ENCODE results near the gene GLCE.
"Not testable (repeated sequence)": the region's sequence is repeated elsewhere in the genome, so short reads cannot be mapped to it uniquely, and the experiment has no call there.

Gene GLCE

GRCh38 chr15:69288531-69289341, 128.3 kb downstream of the GLCE start:
- H3K4me3 ChIP-seq (ENCODE audit: low read depth, low read length): no peak overlapping the region
- no peak for TF ChIP-seq CTCF (IDR thresholded peaks at IDR 0.05; ENCODE audit: borderline replicate concordance, insufficient read depth, low read depth, low read length)

DNA sequence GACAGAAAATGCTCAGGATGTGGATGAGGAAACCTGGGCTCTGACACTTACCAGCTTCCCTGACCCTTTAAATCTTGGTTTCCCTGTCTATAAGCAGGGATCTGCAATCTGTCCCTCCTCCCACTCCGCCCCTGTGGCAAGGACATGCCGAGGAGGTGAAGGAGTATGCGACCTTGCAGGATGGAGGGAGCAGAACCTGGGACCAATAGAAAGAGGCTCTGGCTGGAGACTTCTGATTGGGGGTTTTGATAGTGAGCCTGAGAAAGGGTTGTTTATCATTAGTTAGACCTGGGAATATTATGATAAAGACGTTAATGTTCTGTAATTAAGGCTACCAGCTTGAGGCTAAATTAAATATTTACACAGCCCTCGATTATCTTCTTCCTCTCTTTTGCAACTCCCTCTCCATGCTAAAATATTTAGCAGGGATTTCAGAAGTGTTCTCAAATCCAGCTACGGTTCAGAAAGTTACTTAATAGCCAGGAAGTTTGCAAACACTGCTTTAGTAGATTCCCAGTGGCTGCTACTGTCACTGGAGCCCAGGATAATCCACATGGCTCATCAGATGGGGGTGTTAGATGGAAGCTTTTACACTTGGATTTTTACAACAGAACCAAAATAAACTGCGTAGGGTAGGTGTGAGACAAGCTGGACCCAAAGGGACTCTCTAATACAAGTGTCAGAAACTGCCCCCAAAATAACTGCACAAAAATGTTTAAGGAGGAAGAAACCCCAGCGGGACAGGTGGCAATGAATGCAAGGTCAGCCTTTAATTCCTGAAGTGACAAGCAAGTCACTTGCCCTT, 129.1 kb downstream of the GLCE start:
- TF ChIP-seq CTCF (IDR thresholded peaks at IDR 0.05; ENCODE audit: borderline replicate concordance, insufficient read depth, low read depth, low read length): no peak

GRCh38 chr15:69290346-69291164, 130.1 kb downstream of the GLCE start:
- TF ChIP-seq CTCF (IDR thresholded peaks at IDR 0.05; ENCODE audit: borderline replicate concordance, insufficient read depth, low read depth, low read length): no peak
- no peak overlapping the region for H3K4me3 ChIP-seq (ENCODE audit: low read depth, low read length)

More for the DNA sequence above, 129.1 kb downstream of the GLCE start:
- no peak overlapping the region for H3K4me3 ChIP-seq (ENCODE audit: low read depth, low read length)

- H3K4me3 ChIP-seq (ENCODE audit: low read depth, low read length): not testable (repeated sequence)
These were observed 131.2 kb downstream of the GLCE start for GRCh38 chr15:69291651-69292050.

- H3K4me3 ChIP-seq (ENCODE audit: low read depth, low read length): no peak overlapping the region
- TF ChIP-seq CTCF (IDR thresholded peaks at IDR 0.05; ENCODE audit: borderline replicate concordance, insufficient read depth, low read depth, low read length): no peak
These were observed 132.5 kb downstream of the GLCE start for GRCh38 chr15:69292826-69293420.

GRCh38 chr15:69293741-69294615, 133.5 kb downstream of the GLCE start:
- no peak for TF ChIP-seq CTCF (IDR thresholded peaks at IDR 0.05; ENCODE audit: borderline replicate concordance, insufficient read depth, low read depth, low read length)
- H3K4me3 ChIP-seq (ENCODE audit: low read depth, low read length): no peak overlapping the region
